HG02981 (cell line): Measurements from ENCODE around the gene NEUROD2.

ENCODE experiments used
- ATAC-seq: cut with Tn5 transposase; IDR thresholded peaks from one replicate; pipeline ENCODE4 v1.9.1; 2021; ENCODE audit warnings: mild to moderate bottlenecking, moderate library complexity; ENCODE audit not compliant: unreplicated experiment

NEUROD2 gene

DNA sequence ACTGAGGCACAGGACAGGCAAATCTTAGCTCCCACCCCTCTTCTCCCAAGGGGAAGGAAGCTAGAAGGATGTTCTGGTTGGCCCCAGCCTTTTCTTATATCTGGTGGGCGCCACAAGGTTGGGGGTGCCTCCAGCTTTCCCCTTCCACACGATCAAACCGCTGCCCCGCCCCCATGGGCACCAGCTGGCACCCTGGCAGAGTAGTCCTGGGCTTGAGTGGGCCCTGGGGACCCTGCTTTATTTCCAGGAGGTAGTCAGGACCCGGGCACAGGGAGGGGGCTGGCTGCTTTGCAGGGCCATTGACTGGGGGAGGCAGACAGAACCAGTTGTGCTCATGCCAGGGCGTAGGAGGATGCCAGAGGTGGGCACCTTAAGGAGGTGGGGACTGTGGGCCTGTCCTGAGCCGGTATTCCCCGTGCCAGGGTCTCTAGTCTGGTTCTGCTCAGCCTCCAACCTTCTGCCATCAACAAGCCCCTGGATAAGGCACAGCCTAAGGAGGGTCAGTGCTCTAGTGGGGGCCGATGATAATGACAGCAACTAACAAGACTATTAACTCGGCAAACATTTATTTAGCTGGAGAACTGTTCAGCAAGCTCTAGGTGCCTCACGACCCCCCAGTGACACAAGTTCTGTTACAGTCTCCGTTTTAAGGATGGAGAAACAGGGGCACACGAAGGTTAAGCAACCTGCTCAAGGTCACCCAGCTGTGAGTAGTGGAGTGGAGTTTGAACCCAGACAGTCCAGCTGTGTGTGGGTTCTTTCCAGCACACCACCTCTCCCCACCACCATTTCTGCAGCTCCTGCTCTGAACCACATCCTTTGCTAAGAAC lies 11.5 kb upstream of the NEUROD2 start:
- no peak for ATAC-seq

DNA sequence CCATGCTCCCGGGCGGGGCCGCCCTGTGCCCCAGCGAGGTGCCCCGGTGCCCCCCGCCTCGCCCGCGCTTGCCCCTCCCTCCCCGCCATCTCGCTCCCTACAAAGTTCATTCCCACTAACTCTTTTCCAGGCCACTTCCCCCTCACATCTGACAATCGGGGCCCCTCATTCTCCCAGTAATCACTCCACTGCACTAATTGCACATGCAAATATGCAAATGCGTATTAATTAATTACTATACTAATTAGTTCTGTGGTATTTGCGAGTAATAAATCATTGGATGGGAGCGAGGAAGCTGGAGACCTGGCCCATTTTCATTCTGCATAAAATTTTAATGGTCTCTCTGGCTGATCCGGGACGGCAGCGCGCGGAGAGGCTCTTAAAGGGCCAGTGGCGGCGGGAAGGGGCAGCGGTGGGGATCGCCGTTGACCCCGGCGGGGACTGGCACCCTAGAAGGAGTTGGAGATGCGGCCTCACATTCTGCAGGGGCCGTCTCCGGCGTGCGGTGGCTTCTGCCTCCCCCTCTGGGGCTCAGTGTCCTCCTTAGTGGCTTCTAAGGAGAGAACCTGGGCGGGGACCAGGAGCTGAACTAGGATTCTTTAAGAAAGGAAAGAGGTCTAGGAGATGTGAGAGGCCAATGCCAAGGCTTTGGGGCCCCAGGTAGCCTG lies 10.7 kb upstream of the NEUROD2 start:
- ATAC-seq = no peak

DNA sequence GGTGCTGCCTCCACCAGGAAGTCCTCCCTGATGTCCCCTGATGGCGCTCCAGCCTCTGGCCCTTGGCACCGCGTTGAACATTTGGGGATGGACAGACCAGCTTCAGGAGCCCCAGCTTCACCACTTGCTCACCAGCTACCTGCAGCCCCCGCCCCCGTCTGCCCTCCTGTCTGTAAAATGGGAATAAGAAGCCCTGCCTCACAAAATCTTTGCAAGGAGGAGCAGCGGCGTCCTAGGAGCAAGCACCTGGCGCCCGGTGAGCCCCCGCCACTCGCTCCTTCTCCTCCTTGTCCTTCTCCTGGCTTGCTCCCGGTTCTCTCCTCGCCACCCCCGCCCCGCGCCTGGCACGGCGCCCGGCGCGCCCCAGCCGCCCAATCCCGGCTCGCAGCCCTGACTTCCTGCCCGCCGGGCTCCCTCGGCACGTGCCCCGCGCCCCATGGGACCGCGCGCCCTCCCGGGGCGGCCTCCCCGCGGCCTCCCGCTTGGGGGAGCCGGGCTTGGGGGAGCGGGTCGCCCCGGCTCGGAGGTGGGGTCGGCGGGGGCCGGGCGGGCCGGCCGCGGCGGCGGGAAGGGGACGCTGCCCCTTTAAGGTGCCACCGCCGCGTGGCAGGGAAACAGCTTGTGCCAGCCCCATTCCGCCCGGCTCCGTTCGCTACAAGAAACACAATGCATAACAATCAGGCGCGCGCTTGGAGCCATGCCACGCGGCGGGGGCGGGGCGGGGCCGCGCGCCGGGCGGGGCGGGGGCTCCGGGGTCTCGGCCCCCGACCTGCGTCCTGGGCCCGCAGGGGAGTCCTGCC lies 9.9 kb upstream of the NEUROD2 start:
- ATAC-seq = no peak

DNA sequence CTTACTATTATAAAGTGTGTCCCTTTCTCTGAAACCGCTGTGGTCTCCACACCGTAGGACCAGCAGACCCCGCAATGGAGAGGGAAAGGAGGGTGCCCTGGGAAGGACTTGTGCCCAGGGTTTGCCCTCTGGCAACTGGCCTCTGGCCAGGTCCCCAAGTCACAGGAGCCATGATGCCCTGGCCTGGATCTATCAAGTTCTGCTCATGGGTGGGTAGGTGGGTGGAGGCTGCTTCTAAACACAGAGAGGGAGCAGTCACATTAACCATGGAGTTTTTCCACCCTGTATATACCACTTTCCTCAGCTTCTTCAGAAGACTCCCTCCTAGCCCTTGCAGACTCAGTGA lies 9.4 kb upstream of the NEUROD2 start:
- ATAC-seq = no peak

DNA sequence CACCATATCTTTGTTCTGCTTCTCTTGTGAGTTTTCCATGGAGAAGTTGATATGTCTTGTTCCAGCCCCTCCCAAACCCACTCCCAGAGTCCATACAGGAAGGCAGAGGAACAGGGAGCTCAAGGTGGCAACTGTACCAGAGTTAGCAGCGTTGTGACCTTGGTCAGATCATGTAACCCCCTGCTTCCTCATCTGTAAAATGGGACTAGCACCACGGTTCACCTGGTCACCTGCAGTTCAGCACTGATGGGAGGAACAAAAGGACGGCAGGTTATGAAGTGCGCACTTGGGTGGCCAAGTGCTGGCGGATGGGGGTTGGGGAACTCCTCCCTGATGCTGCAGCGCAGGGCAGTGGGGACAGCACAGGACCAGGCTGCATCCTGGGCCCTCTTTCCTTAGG lies 7.7 kb upstream of the NEUROD2 start:
- no peak for ATAC-seq

DNA sequence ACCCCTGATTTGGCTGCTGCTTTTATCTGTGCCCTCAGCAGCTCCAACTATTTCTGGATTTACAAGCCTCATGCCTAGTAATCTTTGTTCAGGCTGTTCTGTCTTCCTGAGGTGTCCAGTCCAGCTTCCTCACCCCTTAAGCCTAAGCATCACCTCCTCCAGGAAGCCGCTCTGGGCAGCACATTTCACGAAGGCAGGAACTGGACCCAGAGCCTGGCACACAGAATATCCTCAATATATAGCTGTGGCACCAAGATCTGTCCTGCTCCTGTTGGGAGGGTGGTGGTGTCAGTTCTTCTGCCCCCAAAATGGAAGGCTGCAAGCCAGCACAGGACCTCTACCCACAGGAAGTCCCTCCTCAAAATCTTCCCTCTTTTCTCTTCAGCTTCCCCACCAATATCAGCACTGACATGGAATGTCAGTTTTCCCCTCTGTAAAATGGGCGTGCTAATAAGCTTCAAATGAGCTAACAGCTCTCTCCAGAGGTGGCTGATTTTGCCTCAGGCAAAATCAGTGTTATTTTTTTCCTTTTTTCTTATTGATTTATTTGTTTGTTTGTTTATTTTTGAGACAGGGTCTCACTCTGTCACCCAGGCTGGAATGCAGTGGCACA lies 6.9 kb upstream of the NEUROD2 start:
- no peak for ATAC-seq

DNA sequence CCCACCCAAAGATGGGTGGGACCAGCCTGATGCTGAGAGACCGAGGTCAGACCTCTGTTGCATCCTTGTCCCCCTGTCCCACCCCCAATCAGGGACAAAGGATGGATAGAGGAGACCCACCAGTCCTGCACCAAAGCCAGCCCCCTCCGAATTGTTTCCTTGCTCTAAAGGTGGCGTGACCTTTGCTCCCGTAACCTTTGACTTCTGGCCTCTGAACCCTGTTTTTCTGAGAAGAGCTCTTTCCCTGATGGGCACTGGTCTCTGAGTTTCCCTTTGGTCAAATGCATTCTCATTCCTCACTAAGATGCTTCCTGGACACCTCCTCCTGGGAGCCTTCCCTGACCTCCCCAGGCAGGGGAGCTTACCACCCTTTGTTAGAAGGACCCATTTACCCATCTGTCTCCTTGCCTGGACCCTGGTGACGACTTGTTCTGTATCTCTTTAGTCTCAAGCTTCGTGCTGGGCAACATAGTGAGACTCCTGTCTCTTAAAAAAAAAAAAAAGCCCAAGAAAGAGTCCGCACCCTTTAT lies 5.3 kb upstream of the NEUROD2 start:
- ATAC-seq = no peak

DNA sequence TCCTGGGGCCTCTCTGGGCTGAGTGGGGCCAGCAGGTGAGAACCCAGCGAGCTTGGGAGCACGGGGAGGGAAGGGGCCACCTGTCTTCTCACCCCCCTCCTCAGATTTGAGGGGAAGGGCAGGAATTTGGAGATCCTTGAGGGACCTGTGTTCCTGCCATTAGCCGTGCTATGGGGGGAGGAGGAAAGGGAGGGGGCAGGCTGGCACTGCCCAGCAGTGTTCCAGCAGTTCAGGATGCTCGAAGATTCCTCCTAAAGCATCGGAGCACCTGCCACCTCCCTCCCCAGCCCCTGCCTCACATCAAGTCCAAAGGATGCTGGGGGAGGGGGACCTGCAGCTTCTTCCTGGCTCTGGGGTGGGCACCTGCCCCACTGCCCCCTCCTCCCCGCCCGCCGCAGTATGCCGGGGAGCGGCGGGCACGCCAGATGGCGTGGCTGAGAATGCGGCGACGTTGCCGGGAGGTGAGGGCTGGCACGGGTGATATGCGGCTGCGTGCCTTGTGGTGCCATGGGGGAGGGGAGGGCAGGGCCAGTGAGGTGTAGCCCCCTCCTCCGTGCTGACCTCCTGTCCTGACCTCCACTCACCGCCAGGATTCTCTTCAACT lies 4.7 kb upstream of the NEUROD2 start:
- ATAC-seq = no peak

DNA sequence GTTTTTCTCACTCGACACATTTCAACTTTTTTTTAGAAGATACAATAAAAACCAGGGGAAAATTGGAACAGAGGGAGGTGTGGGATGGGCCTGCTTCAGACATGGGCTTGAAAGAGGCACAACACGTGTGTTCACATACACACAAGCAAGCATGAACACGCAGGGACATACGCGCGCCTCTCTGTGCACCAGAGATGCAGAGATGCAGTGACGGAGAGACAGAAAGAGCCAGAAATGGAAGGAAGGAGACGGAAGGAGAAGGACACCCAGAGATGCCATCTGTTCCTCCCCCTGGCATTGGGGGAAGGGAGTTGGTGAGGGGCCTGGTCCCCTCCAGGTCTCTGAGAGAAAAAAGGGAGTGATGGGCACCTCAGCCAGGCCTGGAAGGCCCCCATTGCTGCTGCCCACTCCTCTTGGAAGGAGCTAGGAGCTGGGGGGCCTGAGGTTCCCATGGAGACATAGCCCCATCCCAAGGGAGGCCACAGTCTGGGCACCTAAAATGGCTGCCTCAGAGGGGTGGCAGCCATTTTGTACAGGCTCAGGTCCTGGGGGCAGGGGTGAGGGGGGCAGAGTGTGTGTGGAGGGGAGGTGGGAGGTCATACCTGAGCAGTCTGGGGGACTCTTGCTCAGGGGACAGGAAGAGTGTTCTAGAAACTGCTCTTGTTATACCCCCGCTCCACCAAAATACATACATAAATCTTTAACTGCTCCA lies 3.8 kb upstream of the NEUROD2 start:
- ATAC-seq = no peak

DNA sequence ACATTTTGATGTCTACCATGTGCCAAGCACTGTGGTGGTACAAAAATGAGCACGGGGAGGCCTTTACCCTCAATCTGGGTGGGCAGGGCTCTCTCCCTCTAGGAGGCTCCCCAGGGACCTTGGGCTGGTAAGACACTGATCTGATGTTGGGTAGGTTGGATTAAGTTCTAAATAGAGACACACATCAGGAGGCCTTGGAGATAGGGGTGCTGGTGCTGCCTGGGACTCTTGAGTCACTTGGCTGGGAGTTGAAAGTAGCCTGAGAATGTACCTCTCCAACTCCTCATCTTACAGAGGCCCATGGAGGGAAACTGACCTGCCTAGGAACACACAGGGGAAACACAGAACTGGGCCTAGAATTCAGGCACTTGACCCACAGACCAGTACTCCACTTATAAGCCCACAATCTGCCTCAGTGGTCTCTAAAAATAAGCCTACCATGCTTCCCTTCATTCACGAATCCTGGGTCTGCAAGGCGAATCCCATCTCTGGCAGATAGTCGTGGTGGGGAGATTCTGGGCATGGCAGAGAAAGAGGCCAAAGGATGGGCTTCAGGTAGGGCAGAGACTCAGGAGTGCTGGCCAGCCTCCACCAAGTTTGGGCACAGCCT lies 1.8 kb upstream of the NEUROD2 start:
- no peak for ATAC-seq

DNA sequence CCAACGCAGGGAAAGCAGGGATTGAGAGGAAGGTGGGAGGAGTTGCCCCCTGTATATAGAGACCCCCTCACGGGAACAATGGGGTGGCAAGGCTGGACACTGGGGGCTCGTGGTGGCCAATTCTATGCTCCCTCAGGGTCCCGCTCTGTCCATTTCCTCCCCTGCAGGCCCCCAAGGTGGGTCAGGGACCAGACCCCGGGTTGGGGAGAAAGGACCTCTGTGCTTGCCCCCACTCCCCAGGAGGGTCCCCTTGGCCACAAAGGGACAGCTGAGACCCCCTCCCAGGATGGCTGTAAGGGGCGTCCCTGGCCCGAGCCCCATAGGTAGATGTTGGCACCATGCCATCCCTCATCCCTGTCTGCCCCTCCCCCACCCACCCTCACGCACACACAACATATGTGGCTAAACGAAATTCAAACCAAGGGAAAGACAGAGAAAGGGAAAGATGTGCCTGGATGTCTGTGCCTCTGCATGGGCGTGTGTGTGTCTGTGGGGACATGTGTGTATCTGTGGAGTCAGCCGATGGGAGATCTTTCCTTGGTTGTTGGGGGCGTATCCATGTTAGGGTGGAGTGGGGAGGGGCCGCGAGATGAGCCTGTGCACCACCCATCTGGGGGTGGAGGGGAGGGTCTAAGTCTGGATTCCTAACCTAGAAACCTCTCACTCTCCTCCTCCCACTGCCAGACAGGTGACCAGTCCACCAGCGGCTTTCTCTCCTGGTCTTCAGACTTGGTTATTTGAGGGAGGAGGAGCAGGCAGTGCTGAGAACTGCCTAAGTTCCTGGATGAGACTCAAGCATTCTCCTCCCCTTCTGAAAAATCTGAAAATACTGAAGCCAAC lies 642 bp upstream of the NEUROD2 start:
- no peak for ATAC-seq

DNA sequence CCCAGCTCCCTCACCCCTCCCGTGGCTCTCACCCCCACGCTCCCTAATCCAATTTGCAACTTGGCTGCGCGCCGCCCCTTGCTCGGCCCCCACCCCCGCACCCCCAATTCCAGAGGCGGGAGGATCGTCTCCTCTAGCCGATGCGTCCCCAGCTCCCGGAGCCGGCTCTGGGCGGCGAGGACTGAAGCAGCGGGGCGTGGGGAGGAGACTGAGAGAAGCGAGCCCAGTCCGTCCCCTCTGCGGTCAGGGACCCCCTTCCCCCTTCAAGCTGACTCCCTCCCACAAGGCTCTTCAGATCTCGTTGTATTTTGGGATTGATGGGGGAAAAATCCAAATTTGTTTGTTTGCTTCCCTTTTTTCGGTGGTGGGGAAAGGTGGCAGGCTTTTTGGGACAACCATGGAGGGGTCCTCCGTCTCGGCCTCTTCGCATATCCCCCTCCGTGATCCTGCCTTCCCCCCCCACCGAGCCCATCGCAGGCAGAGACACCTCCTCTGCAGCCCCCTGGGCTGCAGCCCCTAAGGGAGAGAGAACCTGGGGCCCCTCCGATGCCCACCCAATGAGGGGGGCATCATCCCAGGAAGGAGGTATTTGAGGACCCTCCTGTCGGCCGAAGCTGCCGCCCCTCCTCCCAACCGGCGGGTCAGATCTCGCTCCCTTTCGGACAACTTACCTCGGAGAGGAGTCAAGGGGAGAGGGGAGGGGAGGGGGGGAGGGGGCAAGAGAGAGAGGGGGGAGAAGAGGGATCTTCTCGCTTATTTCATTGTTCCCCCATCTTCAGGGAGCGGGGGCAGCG lies 466 bp downstream of the NEUROD2 start:
- no peak for ATAC-seq

DNA sequence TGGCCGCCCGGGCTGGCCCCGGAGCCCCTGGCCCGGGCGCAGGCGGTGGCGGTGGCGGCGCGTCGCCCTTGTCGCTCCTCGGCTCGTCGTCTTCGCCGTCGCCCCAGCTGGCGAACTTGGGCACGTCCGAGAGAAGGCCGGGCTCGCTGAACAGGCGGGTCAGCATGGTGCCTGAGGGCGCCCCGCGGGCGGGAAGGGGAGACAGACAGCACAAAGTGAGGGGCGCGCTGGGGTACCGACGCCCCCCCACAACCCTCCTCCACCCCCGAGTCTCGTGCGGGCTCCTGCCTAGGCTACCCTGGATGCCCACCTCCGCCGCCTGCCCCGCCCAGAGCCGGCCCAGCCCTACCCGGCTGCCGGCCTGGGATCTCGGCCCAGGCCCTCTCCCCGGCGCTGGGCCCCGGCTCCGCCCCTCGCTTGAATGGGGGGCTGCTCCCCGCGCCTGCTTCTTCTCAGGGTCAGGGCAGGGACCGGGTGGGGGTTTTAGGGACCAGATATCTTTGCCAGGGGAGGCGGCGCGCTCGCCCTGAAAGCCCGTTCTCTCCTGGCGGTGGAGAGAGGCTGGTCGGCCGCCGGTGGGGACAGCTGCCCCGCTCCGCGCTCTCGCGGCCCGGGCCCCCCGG lies 1.2 kb downstream of the NEUROD2 start:
- ATAC-seq = no peak

DNA sequence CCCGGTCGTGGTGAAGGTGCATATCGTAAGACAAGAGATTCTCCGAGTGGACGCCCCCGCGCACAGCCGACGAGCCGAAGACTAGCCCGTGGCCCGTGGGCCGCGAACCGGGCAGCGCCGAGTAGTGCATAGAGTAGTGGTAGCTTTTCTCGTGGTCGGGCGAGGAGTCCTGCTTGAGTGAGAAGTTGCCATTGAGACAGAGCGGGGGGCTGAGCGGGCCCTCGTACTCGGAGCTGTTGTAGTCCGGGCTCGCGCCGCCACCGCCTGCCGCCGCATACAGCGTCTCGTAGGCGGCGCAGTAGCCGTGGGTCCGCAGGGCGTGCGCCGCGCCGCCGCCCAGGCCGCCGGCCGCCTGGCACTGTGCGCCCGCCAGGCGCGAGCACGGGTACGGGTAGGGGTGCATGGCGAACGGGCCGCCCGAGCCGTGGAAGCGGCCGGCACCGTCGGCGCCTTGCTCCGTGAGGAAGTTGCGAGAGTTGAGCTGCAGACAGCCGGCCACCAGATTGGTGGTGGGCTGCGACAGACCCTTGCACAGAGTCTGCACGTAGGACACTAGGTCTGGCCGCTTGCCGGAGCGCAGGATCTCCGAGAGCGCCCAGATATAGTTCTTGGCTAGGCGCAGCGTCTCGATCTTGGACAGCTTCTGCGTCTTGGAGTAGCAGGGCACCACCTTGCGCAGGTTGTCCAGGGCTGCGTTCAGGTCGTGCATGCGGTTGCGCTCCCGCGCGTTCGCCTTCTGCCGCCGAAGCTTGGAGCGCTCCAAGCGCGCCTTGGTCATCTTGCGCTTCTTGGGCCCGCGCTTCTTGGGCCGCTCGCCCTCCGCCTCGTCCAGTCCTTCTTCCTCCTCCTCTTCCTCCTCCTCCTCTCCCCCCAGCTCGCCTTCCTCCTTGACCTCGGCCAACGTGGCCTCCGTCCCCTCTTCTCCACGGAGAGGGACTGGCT lies 2.0 kb downstream of the NEUROD2 start:
- ATAC-seq = no peak

DNA sequence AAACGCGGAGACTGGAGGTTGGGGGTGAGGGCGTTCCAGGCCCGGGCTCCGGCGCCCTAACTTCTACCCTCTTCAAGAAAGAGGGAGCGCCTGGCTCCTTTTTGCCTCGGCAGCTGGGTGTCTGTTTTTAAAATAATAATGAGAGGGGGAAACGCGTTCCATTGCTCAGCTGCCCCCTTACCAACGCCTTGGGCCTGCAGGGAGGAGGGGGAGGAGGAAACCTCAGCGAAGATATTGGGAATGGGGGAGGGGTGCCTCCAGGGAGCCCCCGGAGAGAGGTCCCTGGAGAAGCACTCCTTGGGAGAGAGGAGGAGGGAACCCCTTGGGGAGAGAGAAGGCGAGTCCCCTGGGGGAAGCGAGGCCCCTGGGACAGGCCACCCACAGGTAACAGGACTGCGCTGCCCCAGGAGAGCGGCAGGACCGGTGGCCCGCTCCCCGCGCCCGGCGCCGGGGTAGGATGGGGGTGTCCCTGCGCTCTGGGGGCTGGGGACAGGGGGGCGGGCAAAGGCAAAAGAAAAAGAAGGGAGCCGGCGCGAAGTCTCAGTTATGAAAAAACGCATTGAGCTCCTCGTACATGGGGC lies 2.7 kb downstream of the NEUROD2 start:
- no peak for ATAC-seq
